SK-N-SH treated with all-trans-retinoic acid at 6 μM for 48 hours (cell line): ENCODE data around the gene HASPIN.
"Not testable (repeated sequence)": the region's sequence is repeated elsewhere in the genome, so short reads cannot be mapped to it uniquely, and the experiment has no call there.

Experiments
- ATAC-seq: fragments of 200-7000 bp; cut with Tn5 transposase; 3 replicates; pipeline ENCODE4 v1.9.1; 2020; ENCODE audit warnings: mild to moderate bottlenecking, moderate library complexity
- ARNTL ChIP-seq: fragments of 450-650 bp; formaldehyde crosslinking; IDR thresholded peaks from 2 replicates; pipeline ENCODE4 v1.5.0; 2020; ENCODE audit warnings: low read depth, mild to moderate bottlenecking, moderate library complexity, borderline replicate concordance
- CSDC2 ChIP-seq: fragments of 250-450 bp; sonication (Bioruptor Pico); IDR thresholded peaks from 2 replicates; pipeline ENCODE4 v1.5.0; 2020; ENCODE audit warnings: mild to moderate bottlenecking, moderate library complexity
- GLIS3 ChIP-seq: fragments of 250-450 bp; sonication (Bioruptor Pico); IDR thresholded peaks from 2 replicates; pipeline ENCODE4 v1.5.0; 2020; ENCODE audit warnings: mild to moderate bottlenecking, moderate library complexity
- OSR1 ChIP-seq: fragments of 250-450 bp; sonication (Bioruptor Pico); IDR thresholded peaks from 2 replicates; pipeline ENCODE4 v1.8.0; 2022; ENCODE audit warnings: moderate library complexity, mild to moderate bottlenecking, inconsistent platforms
- PPARA ChIP-seq: fragments of 250-450 bp; sonication (Bioruptor Pico); IDR thresholded peaks from 2 replicates; pipeline ENCODE4 v1.5.0; 2020; ENCODE audit warnings: mild to moderate bottlenecking, borderline replicate concordance
- TOX ChIP-seq: fragments of 250-450 bp; sonication (Bioruptor Pico); IDR thresholded peaks from 2 replicates; pipeline ENCODE4 v1.8.0; 2021; ENCODE audit warnings: mild to moderate bottlenecking, moderate library complexity, borderline replicate concordance
- ZC3H10 ChIP-seq: fragments of 250-450 bp; sonication (Bioruptor Pico); IDR thresholded peaks from 2 replicates; pipeline ENCODE4 v1.5.1; 2021; ENCODE audit warnings: mild to moderate bottlenecking, moderate library complexity
- ZFP3 ChIP-seq: fragments of 250-450 bp; sonication (Bioruptor Pico); IDR thresholded peaks from 2 replicates; pipeline ENCODE4 v1.5.0; 2020; ENCODE audit warnings: mild to moderate bottlenecking, moderate library complexity
- ZFP30 ChIP-seq: fragments of 450-650 bp; formaldehyde crosslinking; IDR thresholded peaks from 2 replicates; pipeline ENCODE4 v1.5.0; 2022; ENCODE audit warnings: mild to moderate bottlenecking, moderate library complexity
- ZNF565 ChIP-seq: fragments of 450-650 bp; formaldehyde crosslinking; conservative IDR thresholded peaks from 2 replicates; pipeline ENCODE4 v1.5.0; 2020; ENCODE audit warnings: low read depth, mild to moderate bottlenecking, moderate library complexity
- ZNF70 ChIP-seq: fragments of 450-650 bp; formaldehyde crosslinking; IDR thresholded peaks from 2 replicates; pipeline ENCODE4 v1.5.0; 2020; ENCODE audit warnings: mild to moderate bottlenecking, moderate library complexity
- ZNF8 ChIP-seq: fragments of 450-650 bp; formaldehyde crosslinking; IDR thresholded peaks from 2 replicates; pipeline ENCODE4 v1.5.0; 2020; ENCODE audit warnings: mild to moderate bottlenecking, moderate library complexity
- TF ChIP-seq, protein P1 (sequence below): fragments of 250-450 bp; sonication (Bioruptor Pico); IDR thresholded peaks from 2 replicates; pipeline ENCODE4 v1.5.1; 2020; ENCODE audit warnings: low read depth, mild to moderate bottlenecking, moderate library complexity
- TF ChIP-seq, protein P2 (sequence below): fragments of 250-450 bp; sonication (Bioruptor Pico); IDR thresholded peaks from 2 replicates; pipeline ENCODE4 v1.8.0; 2021; ENCODE audit warnings: low read depth, mild to moderate bottlenecking, moderate library complexity, borderline replicate concordance
- TF ChIP-seq, protein P3 (sequence below): fragments of 250-450 bp; sonication (Bioruptor Pico); IDR thresholded peaks from 2 replicates; pipeline ENCODE4 v1.5.1; 2021; ENCODE audit warnings: mild to moderate bottlenecking, moderate library complexity
- TF ChIP-seq, protein P4 (sequence below): fragments of 250-450 bp; sonication (Bioruptor Pico); IDR thresholded peaks from 2 replicates; pipeline ENCODE4 v1.8.0; 2020; ENCODE audit warnings: mild to moderate bottlenecking, moderate library complexity, borderline replicate concordance

Gene HASPIN

DNA sequence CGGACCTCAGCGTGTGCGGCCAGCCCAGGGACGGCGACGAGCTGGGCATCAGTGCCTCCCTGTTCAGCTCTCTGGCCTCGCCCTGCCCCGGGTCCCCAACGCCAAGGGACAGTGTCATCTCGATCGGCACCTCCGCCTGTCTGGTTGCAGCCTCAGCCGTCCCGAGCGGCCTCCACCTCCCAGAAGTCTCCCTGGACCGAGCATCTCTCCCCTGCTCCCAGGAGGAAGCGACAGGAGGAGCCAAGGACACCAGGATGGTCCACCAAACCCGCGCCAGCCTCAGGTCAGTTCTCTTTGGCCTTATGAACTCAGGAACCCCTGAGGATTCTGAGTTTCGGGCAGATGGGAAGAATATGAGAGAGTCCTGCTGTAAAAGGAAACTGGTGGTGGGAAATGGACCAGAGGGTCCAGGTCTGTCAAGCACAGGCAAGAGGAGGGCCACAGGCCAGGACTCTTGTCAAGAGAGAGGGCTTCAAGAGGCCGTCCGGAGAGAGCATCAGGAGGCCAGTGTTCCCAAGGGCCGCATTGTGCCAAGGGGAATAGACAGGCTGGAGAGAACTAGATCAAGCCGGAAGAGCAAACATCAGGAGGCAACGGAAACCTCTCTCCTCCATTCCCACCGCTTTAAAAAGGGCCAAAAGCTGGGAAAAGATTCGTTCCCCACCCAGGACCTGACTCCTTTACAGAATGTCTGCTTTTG, 825 bp downstream of the HASPIN start:
- ATAC-seq: peak; percentile 23
- TF ChIP-seq GLIS3 (no peak), ZFP30 (CRISPR knock-in tag) (no peak), ZNF565 (no peak), ZC3H10 (CRISPR knock-in tag) (no peak), OSR1 (CRISPR knock-in tag) (no peak), ZFP3 (no peak), ZNF8 (CRISPR knock-in tag) (no peak)
- TF ChIP-seq, protein P1, sequence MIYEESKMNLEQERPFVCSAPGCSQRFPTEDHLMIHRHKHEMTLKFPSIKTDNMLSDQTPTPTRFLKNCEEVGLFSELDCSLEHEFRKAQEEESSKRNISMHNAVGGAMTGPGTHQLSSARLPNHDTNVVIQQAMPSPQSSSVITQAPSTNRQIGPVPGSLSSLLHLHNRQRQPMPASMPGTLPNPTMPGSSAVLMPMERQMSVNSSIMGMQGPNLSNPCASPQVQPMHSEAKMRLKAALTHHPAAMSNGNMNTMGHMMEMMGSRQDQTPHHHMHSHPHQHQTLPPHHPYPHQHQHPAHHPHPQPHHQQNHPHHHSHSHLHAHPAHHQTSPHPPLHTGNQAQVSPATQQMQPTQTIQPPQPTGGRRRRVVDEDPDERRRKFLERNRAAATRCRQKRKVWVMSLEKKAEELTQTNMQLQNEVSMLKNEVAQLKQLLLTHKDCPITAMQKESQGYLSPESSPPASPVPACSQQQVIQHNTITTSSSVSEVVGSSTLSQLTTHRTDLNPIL (CRISPR knock-in tag): no peak
- TF ChIP-seq, protein P2, sequence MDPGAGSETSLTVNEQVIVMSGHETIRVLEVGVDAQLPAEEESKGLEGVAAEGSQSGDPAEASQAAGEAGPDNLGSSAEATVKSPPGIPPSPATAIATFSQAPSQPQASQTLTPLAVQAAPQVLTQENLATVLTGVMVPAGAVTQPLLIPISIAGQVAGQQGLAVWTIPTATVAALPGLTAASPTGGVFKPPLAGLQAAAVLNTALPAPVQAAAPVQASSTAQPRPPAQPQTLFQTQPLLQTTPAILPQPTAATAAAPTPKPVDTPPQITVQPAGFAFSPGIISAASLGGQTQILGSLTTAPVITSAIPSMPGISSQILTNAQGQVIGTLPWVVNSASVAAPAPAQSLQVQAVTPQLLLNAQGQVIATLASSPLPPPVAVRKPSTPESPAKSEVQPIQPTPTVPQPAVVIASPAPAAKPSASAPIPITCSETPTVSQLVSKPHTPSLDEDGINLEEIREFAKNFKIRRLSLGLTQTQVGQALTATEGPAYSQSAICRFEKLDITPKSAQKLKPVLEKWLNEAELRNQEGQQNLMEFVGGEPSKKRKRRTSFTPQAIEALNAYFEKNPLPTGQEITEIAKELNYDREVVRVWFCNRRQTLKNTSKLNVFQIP (CRISPR knock-in tag): no peak
- TF ChIP-seq, protein P3, sequence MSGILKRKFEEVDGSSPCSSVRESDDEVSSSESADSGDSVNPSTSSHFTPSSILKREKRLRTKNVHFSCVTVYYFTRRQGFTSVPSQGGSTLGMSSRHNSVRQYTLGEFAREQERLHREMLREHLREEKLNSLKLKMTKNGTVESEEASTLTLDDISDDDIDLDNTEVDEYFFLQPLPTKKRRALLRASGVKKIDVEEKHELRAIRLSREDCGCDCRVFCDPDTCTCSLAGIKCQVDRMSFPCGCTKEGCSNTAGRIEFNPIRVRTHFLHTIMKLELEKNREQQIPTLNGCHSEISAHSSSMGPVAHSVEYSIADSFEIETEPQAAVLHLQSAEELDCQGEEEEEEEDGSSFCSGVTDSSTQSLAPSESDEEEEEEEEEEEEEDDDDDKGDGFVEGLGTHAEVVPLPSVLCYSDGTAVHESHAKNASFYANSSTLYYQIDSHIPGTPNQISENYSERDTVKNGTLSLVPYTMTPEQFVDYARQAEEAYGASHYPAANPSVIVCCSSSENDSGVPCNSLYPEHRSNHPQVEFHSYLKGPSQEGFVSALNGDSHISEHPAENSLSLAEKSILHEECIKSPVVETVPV (CRISPR knock-in tag): no peak

DNA sequence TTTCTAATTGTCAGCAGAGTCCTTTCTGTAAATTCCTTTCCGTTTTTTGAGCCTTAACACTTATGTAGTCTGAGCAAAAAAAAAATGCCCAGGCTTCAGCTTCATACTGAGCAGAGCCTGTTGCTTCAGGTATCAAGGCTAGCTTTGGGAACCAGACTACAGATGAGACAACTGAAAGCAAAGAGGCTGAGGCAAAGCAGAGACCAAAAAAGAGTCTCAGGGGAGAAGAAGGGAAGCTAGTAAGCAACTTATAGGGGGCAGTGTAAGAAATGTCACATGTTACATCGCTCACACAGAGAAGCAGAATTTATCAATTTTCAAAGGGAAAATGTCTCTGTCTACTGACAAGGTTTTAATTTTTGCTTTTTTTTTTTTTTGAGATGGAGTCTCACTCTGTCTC, 3.3 kb downstream of the HASPIN start:
- ATAC-seq: no peak
- TF ChIP-seq, protein P4, sequence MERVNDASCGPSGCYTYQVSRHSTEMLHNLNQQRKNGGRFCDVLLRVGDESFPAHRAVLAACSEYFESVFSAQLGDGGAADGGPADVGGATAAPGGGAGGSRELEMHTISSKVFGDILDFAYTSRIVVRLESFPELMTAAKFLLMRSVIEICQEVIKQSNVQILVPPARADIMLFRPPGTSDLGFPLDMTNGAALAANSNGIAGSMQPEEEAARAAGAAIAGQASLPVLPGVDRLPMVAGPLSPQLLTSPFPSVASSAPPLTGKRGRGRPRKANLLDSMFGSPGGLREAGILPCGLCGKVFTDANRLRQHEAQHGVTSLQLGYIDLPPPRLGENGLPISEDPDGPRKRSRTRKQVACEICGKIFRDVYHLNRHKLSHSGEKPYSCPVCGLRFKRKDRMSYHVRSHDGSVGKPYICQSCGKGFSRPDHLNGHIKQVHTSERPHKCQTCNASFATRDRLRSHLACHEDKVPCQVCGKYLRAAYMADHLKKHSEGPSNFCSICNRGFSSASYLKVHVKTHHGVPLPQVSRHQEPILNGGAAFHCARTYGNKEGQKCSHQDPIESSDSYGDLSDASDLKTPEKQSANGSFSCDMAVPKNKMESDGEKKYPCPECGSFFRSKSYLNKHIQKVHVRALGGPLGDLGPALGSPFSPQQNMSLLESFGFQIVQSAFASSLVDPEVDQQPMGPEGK (CRISPR knock-in tag): no peak
- TF ChIP-seq ZNF8 (CRISPR knock-in tag): no peak
- no peak for TF ChIP-seq ARNTL (CRISPR knock-in tag)
- no peak for TF ChIP-seq ZFP3
- TF ChIP-seq CSDC2 (CRISPR knock-in tag): no peak
- TF ChIP-seq, protein P3 (CRISPR knock-in tag): no peak
- no peak for TF ChIP-seq ZFP30 (CRISPR knock-in tag)
- no peak for TF ChIP-seq ZNF70
- TF ChIP-seq, protein P1 (CRISPR knock-in tag): no peak
- TF ChIP-seq PPARA (CRISPR knock-in tag): no peak
- no peak for TF ChIP-seq TOX (CRISPR knock-in tag)

DNA sequence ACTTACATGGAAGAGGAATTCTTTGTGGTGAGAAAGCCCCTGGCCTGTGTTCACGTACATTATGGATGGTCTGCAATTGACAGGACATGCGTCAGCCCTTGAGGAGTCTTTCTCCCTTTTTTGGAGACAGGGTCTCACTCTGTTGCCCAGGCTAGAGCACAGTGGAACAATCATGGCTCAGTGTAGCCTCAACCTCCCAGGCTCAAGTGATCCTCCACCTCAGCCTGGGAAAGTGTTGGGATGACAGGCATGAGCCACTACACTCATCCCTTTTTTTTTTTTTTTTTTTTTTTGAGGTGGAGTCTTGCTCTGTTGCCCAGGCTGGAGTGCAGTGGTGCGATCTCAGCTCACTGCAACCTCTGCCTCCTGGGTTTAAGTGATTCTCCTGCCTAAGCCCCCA, 4.4 kb downstream of the HASPIN start:
- not testable (repeated sequence) for ATAC-seq

DNA sequence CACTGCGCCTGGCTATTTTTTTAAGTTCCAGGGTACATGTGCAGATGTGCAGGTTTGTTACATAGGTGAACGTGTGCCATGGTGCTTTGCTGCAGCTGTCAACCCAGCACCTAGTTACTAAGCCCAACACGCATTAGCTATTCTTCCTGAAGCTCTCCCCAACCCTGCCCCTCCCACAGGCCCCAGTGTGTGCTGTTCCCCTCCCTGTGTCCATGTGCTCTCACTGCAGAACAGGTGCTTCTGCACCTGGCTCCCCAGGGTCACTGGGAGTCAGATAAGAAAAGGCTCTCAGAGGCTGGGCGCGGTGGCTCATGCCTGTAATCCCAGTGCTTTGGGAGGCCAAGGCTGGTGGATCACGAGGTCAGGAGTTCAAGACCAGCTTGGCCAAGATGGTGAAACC, 6.2 kb downstream of the HASPIN start:
- no peak for ATAC-seq
- TF ChIP-seq, protein P1 (CRISPR knock-in tag): no peak
- no peak for TF ChIP-seq ZC3H10 (CRISPR knock-in tag)
- TF ChIP-seq ZNF565: no peak
- no peak for TF ChIP-seq TOX (CRISPR knock-in tag)
